ENCODE results near the gene GSTO1.

DNA sequence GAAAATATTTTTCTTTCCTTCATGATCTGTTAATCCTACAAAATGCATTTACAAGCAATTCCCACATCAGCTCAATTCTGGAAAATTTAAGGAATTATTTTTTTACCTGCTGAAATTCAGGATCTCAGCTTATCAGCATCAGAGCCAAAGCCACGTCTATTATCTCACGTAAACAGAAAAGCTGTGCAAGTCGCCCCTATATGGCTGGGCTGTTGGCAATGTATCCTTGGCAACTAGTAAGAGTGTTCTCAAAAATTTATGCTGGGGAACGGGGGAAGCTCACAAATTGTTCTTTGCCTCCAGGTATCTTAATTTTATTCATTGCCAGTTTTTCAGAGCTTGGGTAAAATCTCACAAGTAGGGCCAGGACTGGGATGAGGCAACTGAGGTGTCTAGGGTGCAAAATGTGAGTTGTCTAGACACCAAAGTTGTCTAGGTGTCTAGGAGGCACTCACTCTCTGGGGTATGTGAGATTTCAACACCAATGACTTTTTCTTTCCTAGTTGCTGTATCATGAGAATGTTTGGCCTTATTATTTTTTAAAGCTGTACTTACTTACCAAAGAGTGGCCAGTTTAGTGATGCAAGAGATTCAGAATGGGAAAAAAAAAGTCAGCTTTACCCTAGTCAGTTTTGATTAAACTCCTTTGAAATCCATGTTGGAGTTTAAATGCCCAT lies 19.3 kb downstream of the GSTO1 start:
- TF ChIP-seq, protein P1, sequence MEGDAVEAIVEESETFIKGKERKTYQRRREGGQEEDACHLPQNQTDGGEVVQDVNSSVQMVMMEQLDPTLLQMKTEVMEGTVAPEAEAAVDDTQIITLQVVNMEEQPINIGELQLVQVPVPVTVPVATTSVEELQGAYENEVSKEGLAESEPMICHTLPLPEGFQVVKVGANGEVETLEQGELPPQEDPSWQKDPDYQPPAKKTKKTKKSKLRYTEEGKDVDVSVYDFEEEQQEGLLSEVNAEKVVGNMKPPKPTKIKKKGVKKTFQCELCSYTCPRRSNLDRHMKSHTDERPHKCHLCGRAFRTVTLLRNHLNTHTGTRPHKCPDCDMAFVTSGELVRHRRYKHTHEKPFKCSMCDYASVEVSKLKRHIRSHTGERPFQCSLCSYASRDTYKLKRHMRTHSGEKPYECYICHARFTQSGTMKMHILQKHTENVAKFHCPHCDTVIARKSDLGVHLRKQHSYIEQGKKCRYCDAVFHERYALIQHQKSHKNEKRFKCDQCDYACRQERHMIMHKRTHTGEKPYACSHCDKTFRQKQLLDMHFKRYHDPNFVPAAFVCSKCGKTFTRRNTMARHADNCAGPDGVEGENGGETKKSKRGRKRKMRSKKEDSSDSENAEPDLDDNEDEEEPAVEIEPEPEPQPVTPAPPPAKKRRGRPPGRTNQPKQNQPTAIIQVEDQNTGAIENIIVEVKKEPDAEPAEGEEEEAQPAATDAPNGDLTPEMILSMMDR (IDR thresholded peaks at IDR 0.05), result no peak
- TF ChIP-seq POLR2AphosphoS5 (IDR thresholded peaks at IDR 0.05; ENCODE audit: low read depth, low read length), result no peak

Measured in Panc1 (cell line).